NCI-H460 (cell line): ENCODE measurements around the gene KIT. TPM values are rescaled to one million over a fixed set of nuclear protein-coding genes. Genes with fewer than 3 reads are reported as not detected.

Experiments used
- DNase-seq: peaks from one replicate; pipeline ENCODE4 v3.0.0-alpha.2; 2016; ENCODE audit warnings: low read depth; ENCODE audit errors: extremely low read depth
- total RNA-seq: library from RNA; depleted of rRNA; stranded (reverse); fragments of >200 nt; shearing (Covaris generic); gene quantifications from 2 replicates; pipeline ENCODE4 v1.2.3, GENCODE V29; 2014

Gene KIT
- total RNA-seq, 1 experiment from 2014 or later: not detected

- DNase-seq: no peak
These were observed 79.7 kb downstream of the KIT start for GRCh38 chr4:54737421-54737820.

DNA sequence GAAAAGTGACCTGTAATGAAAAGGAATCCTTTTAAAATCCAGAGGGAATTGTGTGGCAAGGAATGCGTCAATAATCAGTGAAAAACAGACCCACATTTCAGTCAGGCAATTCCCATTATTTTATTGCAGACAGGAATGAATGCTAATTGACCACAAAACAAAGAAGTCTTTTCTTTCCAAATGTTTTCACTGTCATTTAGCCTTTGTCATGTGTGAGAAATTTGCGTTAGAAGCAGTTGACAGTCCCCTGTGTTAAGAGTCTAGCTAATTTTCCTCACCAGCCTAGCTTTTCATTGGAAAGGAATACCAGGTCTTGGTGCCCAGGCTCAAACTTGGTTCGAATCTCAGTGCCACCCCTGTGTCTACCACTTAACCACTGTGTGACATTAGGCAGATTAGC is 83.4 kb downstream of the KIT start:
- DNase-seq: no peak

DNA sequence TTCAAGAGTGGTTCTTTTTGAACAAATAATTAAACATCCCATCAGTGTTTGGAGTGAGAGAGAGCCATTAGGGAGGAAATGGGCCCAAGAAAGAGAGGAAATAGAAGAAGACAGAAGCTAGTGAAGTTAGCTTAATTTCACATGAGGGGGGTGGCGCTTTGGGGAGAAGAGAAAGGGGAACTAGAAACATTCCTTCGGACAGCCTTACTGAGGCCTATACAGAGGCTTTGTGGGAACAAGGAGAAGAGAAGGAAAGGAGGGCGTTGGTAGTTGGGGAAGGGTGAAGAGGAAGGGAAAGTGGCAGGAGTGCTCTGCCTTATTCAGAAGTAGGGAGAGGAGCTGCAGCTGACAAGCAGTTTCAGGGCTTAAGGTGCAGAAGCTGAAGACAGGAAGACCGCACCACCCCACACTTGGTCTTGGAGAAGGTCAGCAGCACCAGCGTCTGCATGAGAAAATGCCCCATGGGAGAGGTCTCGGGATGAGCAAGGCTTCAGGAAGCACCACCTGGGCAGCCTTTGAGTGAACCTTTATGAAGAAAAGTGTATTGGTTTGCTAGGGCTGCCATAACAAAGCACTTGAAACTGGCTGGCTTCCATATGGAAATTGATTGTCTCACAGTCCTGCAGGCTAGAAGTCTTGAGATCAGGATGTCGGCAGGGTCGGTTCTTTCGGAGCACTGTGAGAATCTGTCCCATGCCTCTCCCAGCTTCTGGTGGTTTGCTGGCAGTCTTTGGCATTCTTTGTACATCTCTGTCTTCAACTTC is 85.1 kb downstream of the KIT start:
- DNase-seq: no peak

GRCh38 chr4:54743562-54743961 is 85.8 kb downstream of the KIT start:
- no peak for DNase-seq

DNA sequence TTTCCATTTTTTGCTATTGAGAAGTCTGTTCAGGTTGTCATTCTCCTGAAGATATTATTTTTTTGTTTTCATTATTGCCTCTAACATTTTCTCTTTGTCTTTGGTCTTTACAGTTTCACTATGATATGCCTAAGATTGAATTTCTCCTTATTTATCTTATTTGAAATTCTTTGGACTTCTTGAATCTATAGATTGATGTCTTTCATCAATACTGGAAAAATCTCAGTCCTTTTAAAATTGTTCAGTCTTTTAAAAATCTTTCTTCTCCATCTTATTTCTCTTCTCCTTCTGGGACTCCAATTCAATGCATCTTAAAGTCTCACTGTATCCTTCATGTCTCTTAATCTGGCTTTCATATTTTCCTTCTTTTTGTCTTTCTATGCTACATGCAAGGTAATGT is 86.7 kb downstream of the KIT start:
- no peak for DNase-seq

DNA sequence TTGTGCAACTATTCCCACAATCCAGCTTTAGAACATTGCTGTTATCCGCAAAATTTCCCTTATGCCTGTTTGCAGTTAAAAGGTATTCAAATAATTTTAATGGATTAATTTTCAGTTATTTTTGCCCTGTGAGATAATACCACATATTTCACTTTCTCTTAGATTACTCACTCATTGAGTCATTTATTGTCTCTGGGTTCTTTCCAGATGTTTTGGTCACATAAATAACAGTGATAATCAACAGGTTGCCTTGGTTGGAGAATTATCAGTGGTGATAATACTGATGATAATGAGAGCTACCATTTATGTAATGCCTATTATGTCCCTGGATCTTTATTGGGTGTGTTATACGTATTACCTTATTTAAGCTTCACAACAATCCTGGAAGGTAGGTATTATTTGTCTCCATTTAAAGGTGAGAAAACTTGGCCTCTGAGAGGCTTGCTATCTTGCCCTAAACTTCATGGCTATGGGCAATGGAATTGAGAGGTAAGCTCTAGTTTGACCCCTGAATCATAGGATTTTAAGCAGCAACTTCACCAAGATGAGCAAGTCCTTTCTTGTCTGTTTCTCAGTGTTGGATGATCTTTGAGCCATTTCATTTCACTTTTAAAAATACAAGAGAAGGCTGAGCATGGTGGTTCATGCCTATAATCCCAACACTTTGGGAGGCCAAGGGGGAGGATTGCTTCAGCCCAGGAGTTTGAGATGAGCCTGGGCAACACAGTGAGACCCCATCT is 87.4 kb downstream of the KIT start:
- DNase-seq: no peak

GRCh38 chr4:54746218-54746617 is 88.5 kb downstream of the KIT start:
- no peak for DNase-seq

GRCh38 chr4:54750341-54750740 is 92.6 kb downstream of the KIT start:
- no peak for DNase-seq

DNA sequence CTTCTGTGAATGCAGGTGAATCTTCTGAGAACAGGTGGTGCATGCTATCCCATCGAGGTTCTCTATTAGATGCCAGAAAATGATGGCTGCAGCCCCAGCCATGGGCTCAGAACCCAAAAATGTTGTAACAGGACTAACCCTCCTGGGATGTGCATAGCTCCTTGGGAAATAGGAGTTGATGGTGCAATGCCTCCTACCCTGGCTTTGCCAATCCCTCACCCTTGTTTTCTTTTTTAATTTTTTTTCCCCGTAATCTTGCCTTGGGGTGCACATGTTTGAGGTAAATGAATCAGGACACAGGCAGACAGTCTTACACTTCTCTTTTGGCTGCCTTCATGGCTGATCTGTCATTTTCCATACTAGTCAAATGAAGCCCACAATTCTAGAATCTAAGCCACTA is 96.6 kb downstream of the KIT start:
- no peak for DNase-seq

GRCh38 chr4:54764476-54764875 is 106.7 kb downstream of the KIT start:
- DNase-seq: no peak

DNA sequence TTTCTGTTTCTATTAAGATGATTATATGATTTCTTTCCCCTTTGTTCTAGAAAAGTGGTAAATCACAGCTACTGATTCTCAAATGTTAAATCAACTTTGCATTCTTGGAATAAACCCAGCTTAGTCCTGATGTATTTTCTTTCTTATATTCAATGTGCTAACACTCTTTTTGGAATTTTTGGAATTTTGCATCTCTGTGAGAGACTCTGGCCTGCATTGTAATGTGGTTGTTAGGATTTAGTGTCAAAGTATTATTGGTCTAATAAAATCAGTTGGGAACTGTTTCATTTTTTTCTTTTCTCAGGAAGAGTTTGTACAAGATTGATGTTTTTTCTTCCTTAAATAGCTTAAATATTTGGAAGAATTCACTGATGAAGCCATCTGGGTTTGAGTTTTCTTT is 109.6 kb downstream of the KIT start:
- DNase-seq: no peak

DNA sequence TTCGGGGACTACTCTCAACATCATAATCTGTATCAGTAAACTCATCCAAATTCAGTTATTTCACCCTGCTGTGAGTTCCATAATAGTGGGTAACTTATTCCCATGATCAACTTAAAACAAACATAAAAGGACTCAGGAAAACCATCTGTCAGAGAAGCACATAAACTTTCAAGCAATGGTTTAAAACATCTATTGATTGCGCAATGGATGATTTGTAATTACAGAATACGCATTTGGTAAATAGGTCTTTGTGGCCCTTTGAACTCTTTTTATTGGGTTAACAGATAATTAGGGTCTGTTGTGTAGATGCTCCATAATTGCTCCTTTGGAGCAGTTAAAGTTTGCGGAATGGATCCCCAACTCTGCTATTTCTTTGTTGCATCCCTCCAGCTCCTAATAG is 115.3 kb downstream of the KIT start:
- DNase-seq: no peak

DNA sequence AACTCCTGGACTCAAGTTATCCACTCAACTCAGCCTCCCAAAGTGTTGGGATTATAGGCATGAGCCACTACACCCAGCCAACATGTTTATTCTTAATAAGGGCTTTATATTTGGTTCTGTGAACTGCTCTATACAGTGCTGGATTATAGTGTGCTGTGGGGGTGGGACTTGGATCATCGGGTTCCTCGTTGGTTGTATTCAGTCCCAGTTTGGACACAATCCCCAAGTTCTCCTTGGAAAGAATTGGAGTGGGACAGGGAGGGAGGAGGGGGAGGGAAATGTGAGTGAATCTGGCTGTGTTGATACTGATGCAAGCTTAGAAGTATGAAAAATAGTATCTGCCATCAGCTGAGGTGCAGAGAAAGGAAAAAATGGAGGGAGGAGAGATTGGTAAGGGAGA is 121.3 kb downstream of the KIT start:
- DNase-seq: no peak

- DNase-seq: no peak
These were observed 121.9 kb downstream of the KIT start for GRCh38 chr4:54779476-54780148.

GRCh38 chr4:54780149-54780495 is 122.4 kb downstream of the KIT start:
- no peak for DNase-seq

DNA sequence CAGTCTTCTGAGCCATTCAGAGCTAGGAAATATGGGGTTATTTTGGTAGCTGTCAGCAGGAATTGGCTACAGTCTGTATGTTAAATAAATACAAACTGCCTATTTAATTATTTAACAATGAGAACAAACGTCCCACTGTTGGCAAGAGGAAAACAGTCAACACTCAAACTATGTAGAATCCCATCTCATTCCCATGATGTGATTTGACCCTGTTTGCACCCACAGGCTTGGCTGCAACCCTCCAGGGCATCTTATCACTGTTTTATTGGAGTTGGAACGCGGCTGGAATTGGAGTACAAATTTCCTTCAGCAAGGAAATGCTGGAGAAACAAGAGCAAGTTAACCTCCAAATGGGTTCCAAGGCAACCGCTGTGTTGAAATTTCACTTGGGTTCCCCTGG is 124.0 kb downstream of the KIT start:
- DNase-seq: no peak

- DNase-seq: no peak
These were observed 125.8 kb downstream of the KIT start for GRCh38 chr4:54783402-54784110.

GRCh38 chr4:54784161-54784671 is 126.5 kb downstream of the KIT start:
- no peak for DNase-seq
